Adrenal gland (tissue), 5 donors: ENCODE data around the gene ARG1.

Source experiments
- CTCF ChIP-seq, 6 experiments: fragments of 450-650 bp in 4 of 6; fragments of 200-600 bp in 2 of 6; sonication (generic) in 1 of 6; IDR thresholded peaks; 1 replicate in 5 of 6; 2 replicates in 1 of 6; pipeline versions ENCODE4 v1.5.1 to v1.8.0; 2016 to 2021; ENCODE audit warnings: antibody characterized with exemption in 6 of 6, mild to moderate bottlenecking in 2 of 6, moderate library complexity in 1 of 6
- POLR2A ChIP-seq, 2 donors: fragments of 450-650 bp; IDR thresholded peaks; one replicate each; pipeline ENCODE4 v1.6.1; 2017; ENCODE audit warnings: antibody characterized with exemption in 2 of 2, mild to moderate bottlenecking in 2 of 2, moderate library complexity in 1 of 2
- donor health status: DM: no; HTN: no; CAD: no.

GRCh38 chr6:131581523-131581922 lies 8.5 kb downstream of the ARG1 start:
- TF ChIP-seq CTCF (IDR thresholded peaks at IDR 0.05) (no peak), POLR2A (IDR thresholded peaks at IDR 0.05) (no peak)
